ENCODE results near the gene KLLN.
"Not testable (repeated sequence)": the region's sequence is repeated elsewhere in the genome, so short reads cannot be mapped to it uniquely, and the experiment has no call there.

Gene KLLN

DNA sequence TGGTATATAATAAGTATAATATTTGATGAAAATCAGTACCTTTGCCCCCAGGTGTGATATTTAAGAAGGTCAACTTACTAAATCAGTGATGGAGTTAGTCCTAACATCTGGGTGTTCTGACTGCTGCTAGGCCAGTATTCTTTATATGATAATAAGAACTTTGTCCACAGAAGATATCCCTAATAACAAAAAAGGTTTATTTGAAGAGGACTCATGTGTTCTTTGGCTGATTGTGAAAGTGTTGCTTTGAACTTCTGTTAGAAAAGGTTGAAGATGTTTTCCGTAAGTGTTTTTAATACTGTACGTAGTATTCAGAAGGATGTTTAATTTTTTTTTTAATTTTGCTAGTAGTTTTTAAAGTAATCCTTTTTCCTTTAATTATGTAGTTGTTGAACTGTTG is 10.3 kb upstream of the KLLN start:
- in situ Hi-C loops (cut with MboI; ENCODE audit: low pct_unique_long_range_greater_than_20kb, low sequenced_read_pairs, unreplicated experiment), result no loop called here
- no peak for DNase-seq (ENCODE audit: low spot score)
- TF ChIP-seq, protein P1, sequence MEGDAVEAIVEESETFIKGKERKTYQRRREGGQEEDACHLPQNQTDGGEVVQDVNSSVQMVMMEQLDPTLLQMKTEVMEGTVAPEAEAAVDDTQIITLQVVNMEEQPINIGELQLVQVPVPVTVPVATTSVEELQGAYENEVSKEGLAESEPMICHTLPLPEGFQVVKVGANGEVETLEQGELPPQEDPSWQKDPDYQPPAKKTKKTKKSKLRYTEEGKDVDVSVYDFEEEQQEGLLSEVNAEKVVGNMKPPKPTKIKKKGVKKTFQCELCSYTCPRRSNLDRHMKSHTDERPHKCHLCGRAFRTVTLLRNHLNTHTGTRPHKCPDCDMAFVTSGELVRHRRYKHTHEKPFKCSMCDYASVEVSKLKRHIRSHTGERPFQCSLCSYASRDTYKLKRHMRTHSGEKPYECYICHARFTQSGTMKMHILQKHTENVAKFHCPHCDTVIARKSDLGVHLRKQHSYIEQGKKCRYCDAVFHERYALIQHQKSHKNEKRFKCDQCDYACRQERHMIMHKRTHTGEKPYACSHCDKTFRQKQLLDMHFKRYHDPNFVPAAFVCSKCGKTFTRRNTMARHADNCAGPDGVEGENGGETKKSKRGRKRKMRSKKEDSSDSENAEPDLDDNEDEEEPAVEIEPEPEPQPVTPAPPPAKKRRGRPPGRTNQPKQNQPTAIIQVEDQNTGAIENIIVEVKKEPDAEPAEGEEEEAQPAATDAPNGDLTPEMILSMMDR (IDR thresholded peaks at IDR 0.05; ENCODE audit: extremely low read depth, insufficient read depth, missing control alignments), result no peak

- in situ Hi-C loops (cut with MboI; ENCODE audit: low pct_unique_long_range_greater_than_20kb, low sequenced_read_pairs, unreplicated experiment), result no loop called here
- TF ChIP-seq, protein P1 (IDR thresholded peaks at IDR 0.05; ENCODE audit: extremely low read depth, insufficient read depth, missing control alignments), result no peak
- DNase-seq (ENCODE audit: low spot score), result no peak
These were observed 9.5 kb upstream of the KLLN start for GRCh38 chr10:87872828-87873227.

DNA sequence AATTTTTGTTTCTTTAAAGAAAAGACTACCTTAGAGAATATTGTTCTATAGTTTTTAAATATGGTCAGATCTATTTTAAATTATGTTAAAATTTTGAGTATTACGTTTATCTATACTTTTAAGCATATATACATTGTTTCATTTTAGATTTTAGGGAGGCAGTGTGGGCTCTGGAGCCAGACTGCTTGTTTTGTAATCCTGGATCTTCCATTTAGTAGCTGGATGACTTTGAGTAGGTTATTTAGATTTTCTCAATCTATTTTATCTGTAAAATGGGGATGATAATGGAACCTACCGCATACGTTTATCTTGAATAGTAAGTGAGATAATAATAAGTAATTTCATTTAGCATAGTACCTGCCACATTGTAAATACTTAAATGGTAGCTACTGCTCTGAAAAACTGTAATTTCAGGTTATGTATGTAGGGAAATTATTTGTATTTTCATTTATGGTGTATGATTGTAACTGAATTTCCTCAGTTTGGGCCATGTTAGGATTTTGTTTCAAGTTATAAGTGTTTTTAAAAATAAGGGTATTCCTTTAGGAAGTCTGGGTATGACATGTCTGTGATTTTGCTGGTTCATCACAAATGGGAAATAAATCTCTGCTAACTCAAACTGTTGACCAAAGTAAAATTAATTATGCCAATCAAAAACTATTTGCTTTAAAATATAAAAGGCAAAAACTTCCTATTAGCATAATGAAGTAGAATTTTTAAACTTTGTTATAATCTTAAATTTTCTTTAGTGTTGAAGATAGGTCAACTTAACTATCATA is 6.6 kb upstream of the KLLN start:
- no peak for DNase-seq (ENCODE audit: low spot score)
- TF ChIP-seq, protein P1 (IDR thresholded peaks at IDR 0.05; ENCODE audit: extremely low read depth, insufficient read depth, missing control alignments), result no peak
- in situ Hi-C loops (cut with MboI; ENCODE audit: low pct_unique_long_range_greater_than_20kb, low sequenced_read_pairs, unreplicated experiment), result loop anchor here (10.0 kb wide), 1 partner anchor 235 kb away; no protein-coding TSS in a partner anchor

DNA sequence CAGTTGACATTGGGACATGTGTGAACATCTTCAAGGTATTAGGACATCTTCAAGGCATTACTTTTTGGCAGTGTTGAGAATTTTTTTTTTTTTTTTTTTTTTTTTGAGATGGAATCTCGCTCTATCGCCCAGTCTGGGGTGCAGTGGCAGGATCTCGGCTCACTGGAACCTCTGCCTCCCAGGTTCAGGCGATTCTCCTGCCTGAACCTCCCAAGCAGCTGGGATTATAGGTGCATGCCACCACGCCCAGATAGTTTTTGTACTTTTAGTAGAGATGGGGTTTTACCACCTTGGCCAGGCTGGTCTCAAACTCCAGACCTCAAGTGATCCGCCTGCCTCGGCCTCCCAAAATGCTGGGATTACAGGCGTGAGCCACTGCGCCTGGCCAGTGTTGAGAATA is 5.8 kb upstream of the KLLN start:
- DNase-seq (ENCODE audit: low spot score), result not testable (repeated sequence)
- in situ Hi-C loops (cut with MboI; ENCODE audit: low pct_unique_long_range_greater_than_20kb, low sequenced_read_pairs, unreplicated experiment), result loop anchor here (10.0 kb wide), 1 partner anchor 236 kb away; no protein-coding TSS in a partner anchor

- TF ChIP-seq, protein P1 (IDR thresholded peaks at IDR 0.05; ENCODE audit: extremely low read depth, insufficient read depth, missing control alignments), result no peak
- in situ Hi-C loops (cut with MboI; ENCODE audit: low pct_unique_long_range_greater_than_20kb, low sequenced_read_pairs, unreplicated experiment), result loop anchor here (10.0 kb wide), 1 partner anchor 237 kb away; no protein-coding TSS in a partner anchor
- no peak for DNase-seq (ENCODE audit: low spot score)
These were observed 4.9 kb upstream of the KLLN start for GRCh38 chr10:87868277-87868676.

GRCh38 chr10:87867453-87867852 is 4.1 kb upstream of the KLLN start:
- in situ Hi-C loops (cut with MboI; ENCODE audit: low pct_unique_long_range_greater_than_20kb, low sequenced_read_pairs, unreplicated experiment), result loop anchor here (10.0 kb wide), 1 partner anchor 237 kb away; no protein-coding TSS in a partner anchor
- DNase-seq (ENCODE audit: low spot score), result no peak
- TF ChIP-seq, protein P1 (IDR thresholded peaks at IDR 0.05; ENCODE audit: extremely low read depth, insufficient read depth, missing control alignments), result no peak

GRCh38 chr10:87866412-87866974 is 3.2 kb upstream of the KLLN start:
- in situ Hi-C loops (cut with MboI; ENCODE audit: low pct_unique_long_range_greater_than_20kb, low sequenced_read_pairs, unreplicated experiment), result loop anchor here (10.0 kb wide), 1 partner anchor 238 kb away; no protein-coding TSS in a partner anchor
- TF ChIP-seq, protein P1 (IDR thresholded peaks at IDR 0.05; ENCODE audit: extremely low read depth, insufficient read depth, missing control alignments), result no peak
- DNase-seq (ENCODE audit: low spot score), result no peak

Data from GM13977 (cell line).